ENCODE results near the gene RET. TPM values are rescaled to one million over a fixed set of nuclear protein-coding genes. Genes with fewer than 3 reads are reported as not detected.

Gene RET
- polyA plus RNA-seq, 3 donors, result 0.08 to 0.39 (median 0.14) TPM

- no peaks in the 10 kb centered on the region for H3K9me3 Mint-ChIP-seq
- H3K4me3 Mint-ChIP-seq, result no peak overlapping the region
- DNase-seq, result no peak
- Histone ChIP-seq H3K9ac (ENCODE audit: insufficient read depth, low read length, poor library complexity, severe bottlenecking) (no peak overlapping the region), H3K4me1 (ENCODE audit: control insufficient read depth in 1 of 2, insufficient read depth in 2 of 2, low read length in 2 of 2) (peaks cover 6% of the 10 kb centered on the region in 2 donors), H3K27ac (ENCODE audit: low read depth in 1 of 2, low read length in 2 of 2) (no peak overlapping the region), H3K36me3 (replicated peaks in 1 of 2; ENCODE audit: control insufficient read depth in 1 of 2, insufficient read depth in 2 of 2, low read length in 2 of 2) (no peaks in the 10 kb centered on the region), H3K9me3 (replicated peaks in 1 of 2; ENCODE audit: control insufficient read depth in 1 of 2, insufficient read depth in 1 of 2, low read length in 2 of 2) (no peaks in the 10 kb centered on the region), H2AFZ (ENCODE audit: insufficient read depth, low read depth, low read length, poor library complexity, severe bottlenecking) (no peak overlapping the region), H3K4me3 (replicated peaks in 1 of 3; ENCODE audit: low read depth in 2 of 3, low read length in 3 of 3) (no peak overlapping the region), H3K4me2 (replicated peaks; ENCODE audit: extremely low read depth, low read length, poor library complexity, severe bottlenecking) (no peak overlapping the region), H3K79me2 (ENCODE audit: insufficient read depth, low read length) (no peaks in the 10 kb centered on the region), H3K27me3 (ENCODE audit: control insufficient read depth in 2 of 2, insufficient read depth in 2 of 2, low read length in 2 of 2) (peaks cover 0 to 19% of the 10 kb centered on the region in 2 donors), H4K20me1 (ENCODE audit: insufficient read depth, low read length) (no peaks in the 10 kb centered on the region)
- H3K27me3 Mint-ChIP-seq (ENCODE audit: low read depth in 3 of 3), result peaks cover 25 to 37% (median 30%) of the 10 kb centered on the region in 3 donors
- H3K36me3 Mint-ChIP-seq, result peaks cover 3 to 5% of the 10 kb centered on the region in 2 donors
- intact Hi-C loops (cut with micrococcal nuclease), result no loop called here
- WGBS (ENCODE audit: insufficient coverage), result 86% methylated on average over 1 of the region's 4 CpGs
- no peak for TF ChIP-seq CTCF (IDR thresholded peaks at IDR 0.05)
- no peak overlapping the region for H3K27ac Mint-ChIP-seq
- peaks cover 3% of the 10 kb centered on the region for H3K4me1 Mint-ChIP-seq
These were observed 23.1 kb downstream of the RET start for GRCh38 chr10:43099928-43100327.

- Histone ChIP-seq H4K20me1 (ENCODE audit: insufficient read depth, low read length) (no peaks in the 10 kb centered on the region), H3K9me3 (replicated peaks in 1 of 2; ENCODE audit: control insufficient read depth in 1 of 2, insufficient read depth in 1 of 2, low read length in 2 of 2) (no peaks in the 10 kb centered on the region), H3K4me1 (ENCODE audit: control insufficient read depth in 1 of 2, insufficient read depth in 2 of 2, low read length in 2 of 2) (peaks cover 10 to 11% of the 10 kb centered on the region in 2 donors), H3K27ac (ENCODE audit: low read depth in 1 of 2, low read length in 2 of 2) (no peak overlapping the region), H3K79me2 (ENCODE audit: insufficient read depth, low read length) (no peaks in the 10 kb centered on the region), H2AFZ (ENCODE audit: insufficient read depth, low read depth, low read length, poor library complexity, severe bottlenecking) (no peak overlapping the region), H3K36me3 (replicated peaks in 1 of 2; ENCODE audit: control insufficient read depth in 1 of 2, insufficient read depth in 2 of 2, low read length in 2 of 2) (no peaks in the 10 kb centered on the region), H3K4me2 (replicated peaks; ENCODE audit: extremely low read depth, low read length, poor library complexity, severe bottlenecking) (no peak overlapping the region), H3K4me3 (replicated peaks in 1 of 3; ENCODE audit: low read depth in 2 of 3, low read length in 3 of 3) (no peak overlapping the region), H3K27me3 (ENCODE audit: control insufficient read depth in 2 of 2, insufficient read depth in 2 of 2, low read length in 2 of 2) (peaks cover 0 to 20% of the 10 kb centered on the region in 2 donors), H3K9ac (ENCODE audit: insufficient read depth, low read length, poor library complexity, severe bottlenecking) (no peak overlapping the region)
- Mint-ChIP-seq H3K27me3 (ENCODE audit: low read depth in 3 of 3) (peaks cover 29 to 39% (median 31%) of the 10 kb centered on the region in 3 donors), H3K4me3 (no peak overlapping the region), H3K4me1 (peaks cover 6% of the 10 kb centered on the region), H3K27ac (no peak overlapping the region), H3K9me3 (no peaks in the 10 kb centered on the region), H3K36me3 (peaks cover 3 to 5% of the 10 kb centered on the region in 2 donors)
- WGBS (ENCODE audit: insufficient coverage), result 97% methylated on average over 13 of the region's 17 CpGs
- TF ChIP-seq CTCF (IDR thresholded peaks at IDR 0.05), result no peak
- intact Hi-C loops (cut with micrococcal nuclease), result no loop called here
- DNase-seq, result no peak
These were observed 23.5 kb downstream of the RET start for GRCh38 chr10:43100366-43100765.

Data from CD14-positive monocyte (primary cell).